OCI-LY7 (cell line): ENCODE measurements around the gene SP6. TPM values are rescaled to one million over a fixed set of nuclear protein-coding genes. Genes with fewer than 3 reads are reported as not detected.

Experiments
- BruUV-seq: library from RNA; stranded (reverse); fragments of 400-500 nt; replicated peaks from 2 replicates; lab custom pipeline; 2021; lab: Mats Ljungman, UMichigan
- CTCF ChIA-PET: fragments of 300-600 bp; sonication (Branson Sonifier 250); formaldehyde crosslinking; loops from one replicate; lab custom pipeline; 2022; ENCODE audit warnings: antibody characterized with exemption; ENCODE audit not compliant: unreplicated experiment; lab: Charles Lee
- POLR2A ChIA-PET: fragments of 300-600 bp; sonication (Branson Sonifier 250); formaldehyde crosslinking; loops from one replicate; lab custom pipeline; 2022; ENCODE audit warnings: antibody characterized with exemption; lab: Charles Lee
- DNase-seq: peaks from one replicate; pipeline ENCODE4 v3.0.0-alpha.2; 2015; ENCODE audit warnings: low spot score
- H2AFZ ChIP-seq: fragments of 200-600 bp; sonication (generic), shearing (Covaris generic); 2 replicates; pipeline ENCODE4 v1.6.1; 2014; ENCODE audit warnings: mild to moderate bottlenecking, antibody characterized with exemption, low read length, moderate library complexity
- H3K27ac ChIP-seq: fragments of 200-600 bp; sonication (generic); 2 replicates; pipeline ENCODE4 v1.5.1; 2014; ENCODE audit warnings: mixed run types, low read depth, mild to moderate bottlenecking, moderate library complexity, low read length, inconsistent platforms; ENCODE audit not compliant: poor library complexity, severe bottlenecking
- H3K36me3 ChIP-seq: fragments of 200-600 bp; sonication (generic); 2 replicates; pipeline ENCODE4 v1.6.1; 2014; ENCODE audit warnings: mild to moderate bottlenecking, antibody characterized with exemption, low read length, moderate library complexity, mixed read lengths; ENCODE audit not compliant: insufficient read depth
- H3K4me1 ChIP-seq: fragments of 200-600 bp; sonication (generic); 2 replicates; pipeline ENCODE4 v1.5.1; 2014; ENCODE audit warnings: mild to moderate bottlenecking, low read length; ENCODE audit not compliant: insufficient read depth, poor library complexity, severe bottlenecking
- H3K4me2 ChIP-seq: fragments of 200-600 bp; sonication (generic); 2 replicates; pipeline ENCODE4 v1.6.1; 2014; ENCODE audit warnings: mild to moderate bottlenecking, low read length
- H3K4me3 ChIP-seq: fragments of 200-600 bp; sonication (generic); 2 replicates; pipeline ENCODE4 v1.5.1; 2014; ENCODE audit warnings: mild to moderate bottlenecking, low read depth, low read length; ENCODE audit not compliant: poor library complexity, severe bottlenecking
- H3K79me2 ChIP-seq: fragments of 200-600 bp; sonication (generic); 2 replicates; pipeline ENCODE4 v1.6.1; 2016; ENCODE audit warnings: low read depth, mild to moderate bottlenecking, low read length, moderate library complexity, mixed read lengths; ENCODE audit not compliant: insufficient read depth
- H3K9me2 ChIP-seq: fragments of 200-600 bp; sonication (generic); 2 replicates; pipeline ENCODE4 v1.6.1; 2016; ENCODE audit warnings: mild to moderate bottlenecking, low read length, mixed read lengths; ENCODE audit not compliant: insufficient read depth
- H3K9me3 ChIP-seq: fragments of 200-600 bp; sonication (generic); 2 replicates; pipeline ENCODE4 v1.6.1; 2014; ENCODE audit warnings: mild to moderate bottlenecking, mixed run types, low read length, mixed read lengths
- H4K20me1 ChIP-seq: fragments of 200-600 bp; sonication (generic); 2 replicates; pipeline ENCODE4 v1.6.1; 2014; ENCODE audit warnings: mild to moderate bottlenecking, antibody characterized with exemption, low read length, moderate library complexity, mixed read lengths; ENCODE audit not compliant: insufficient read depth
- EZH2phosphoT487 ChIP-seq: fragments of 200-600 bp; sonication (generic); IDR thresholded peaks from 2 replicates; pipeline ENCODE4 v1.6.1; 2018; ENCODE audit warnings: low read depth, borderline replicate concordance, mild to moderate bottlenecking, mixed run types, antibody characterized with exemption, low read length, moderate library complexity, mixed read lengths
- intact Hi-C: fragments of 100-400 bp; cut with micrococcal nuclease; formaldehyde crosslinking; loops from one replicate; pipeline ENCODE4 v1.10.0; 2022; ENCODE audit not compliant: unreplicated experiment
- total RNA-seq, 2 experiments: library from RNA; depleted of rRNA in 1 of 2; stranded (reverse); fragments of >200 nt in 1 of 2; shearing (Covaris generic) in 1 of 2; gene quantifications; 2 replicates each; pipeline ENCODE4 v1.2.3, GENCODE V29; 2014 to 2022
- TF ChIP-seq, protein P1 (sequence below): fragments of 200-600 bp; sonication (generic); conservative IDR thresholded peaks from 2 replicates; pipeline ENCODE4 v1.5.1; 2014; ENCODE audit warnings: mild to moderate bottlenecking, antibody characterized with exemption, low read length, moderate library complexity, mixed read lengths

Gene SP6
- total RNA-seq, 2 experiments from 2014 or later, result 0.08 to 0.22 TPM

DNA sequence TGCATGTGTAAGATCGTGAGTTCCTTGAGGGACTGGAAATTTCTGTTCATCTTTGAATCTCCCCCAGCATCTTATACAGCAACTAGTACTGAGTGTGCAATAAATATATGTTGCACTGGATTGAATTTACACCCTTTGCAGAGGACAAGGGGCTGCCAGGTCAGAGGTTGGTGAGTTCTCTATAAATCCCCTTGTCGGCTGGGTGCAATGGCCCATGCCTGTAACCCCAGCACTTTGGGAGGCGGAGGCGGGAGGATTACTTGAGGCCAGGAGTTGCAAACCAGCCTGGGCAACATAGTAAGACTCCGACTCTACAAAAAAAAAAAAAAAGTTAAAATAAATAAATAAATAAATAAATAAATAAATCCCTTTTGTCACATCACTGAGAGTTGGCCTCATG is 9.4 kb upstream of the SP6 start:
- H3K9me3 ChIP-seq, result no peaks in the 10 kb centered on the region
- CTCF ChIA-PET, result no interaction called here
- H3K36me3 ChIP-seq, result no peaks in the 10 kb centered on the region
- no peak for TF ChIP-seq EZH2phosphoT487
- TF ChIP-seq, protein P1, sequence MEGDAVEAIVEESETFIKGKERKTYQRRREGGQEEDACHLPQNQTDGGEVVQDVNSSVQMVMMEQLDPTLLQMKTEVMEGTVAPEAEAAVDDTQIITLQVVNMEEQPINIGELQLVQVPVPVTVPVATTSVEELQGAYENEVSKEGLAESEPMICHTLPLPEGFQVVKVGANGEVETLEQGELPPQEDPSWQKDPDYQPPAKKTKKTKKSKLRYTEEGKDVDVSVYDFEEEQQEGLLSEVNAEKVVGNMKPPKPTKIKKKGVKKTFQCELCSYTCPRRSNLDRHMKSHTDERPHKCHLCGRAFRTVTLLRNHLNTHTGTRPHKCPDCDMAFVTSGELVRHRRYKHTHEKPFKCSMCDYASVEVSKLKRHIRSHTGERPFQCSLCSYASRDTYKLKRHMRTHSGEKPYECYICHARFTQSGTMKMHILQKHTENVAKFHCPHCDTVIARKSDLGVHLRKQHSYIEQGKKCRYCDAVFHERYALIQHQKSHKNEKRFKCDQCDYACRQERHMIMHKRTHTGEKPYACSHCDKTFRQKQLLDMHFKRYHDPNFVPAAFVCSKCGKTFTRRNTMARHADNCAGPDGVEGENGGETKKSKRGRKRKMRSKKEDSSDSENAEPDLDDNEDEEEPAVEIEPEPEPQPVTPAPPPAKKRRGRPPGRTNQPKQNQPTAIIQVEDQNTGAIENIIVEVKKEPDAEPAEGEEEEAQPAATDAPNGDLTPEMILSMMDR, result no peak
- peaks cover 4% of the 10 kb centered on the region for H3K4me1 ChIP-seq
- no peak overlapping the region for H3K4me2 ChIP-seq
- no peak for DNase-seq
- H3K4me3 ChIP-seq, result no peak overlapping the region
- no peaks in the 10 kb centered on the region for H4K20me1 ChIP-seq
- H3K27ac ChIP-seq, result no peak overlapping the region
- no peaks in the 10 kb centered on the region for H3K79me2 ChIP-seq
- H3K9me2 ChIP-seq, result no peaks in the 10 kb centered on the region
- POLR2A ChIA-PET, result no interaction called here
- H2AFZ ChIP-seq, result no peak overlapping the region
- intact Hi-C loops, result no loop called here
- BruUV-seq, result no TSS peak

- H3K4me1 ChIP-seq, result peaks cover 3% of the 10 kb centered on the region
- H3K36me3 ChIP-seq, result no peaks in the 10 kb centered on the region
- POLR2A ChIA-PET, result no interaction called here
- intact Hi-C loops, result no loop called here
- no peak for TF ChIP-seq EZH2phosphoT487
- TF ChIP-seq, protein P1, result no peak
- CTCF ChIA-PET, result no interaction called here
- no peak overlapping the region for H3K27ac ChIP-seq
- H3K9me3 ChIP-seq, result no peaks in the 10 kb centered on the region
- H3K9me2 ChIP-seq, result no peaks in the 10 kb centered on the region
- no peak overlapping the region for H3K4me3 ChIP-seq
- no peaks in the 10 kb centered on the region for H3K79me2 ChIP-seq
- no peaks in the 10 kb centered on the region for H4K20me1 ChIP-seq
- H2AFZ ChIP-seq, result no peak overlapping the region
- no peak for DNase-seq
- H3K4me2 ChIP-seq, result no peak overlapping the region
- BruUV-seq, result no TSS peak
Measured at GRCh38 chr17:47857551-47858455, 6.8 kb upstream of the SP6 start.

DNA sequence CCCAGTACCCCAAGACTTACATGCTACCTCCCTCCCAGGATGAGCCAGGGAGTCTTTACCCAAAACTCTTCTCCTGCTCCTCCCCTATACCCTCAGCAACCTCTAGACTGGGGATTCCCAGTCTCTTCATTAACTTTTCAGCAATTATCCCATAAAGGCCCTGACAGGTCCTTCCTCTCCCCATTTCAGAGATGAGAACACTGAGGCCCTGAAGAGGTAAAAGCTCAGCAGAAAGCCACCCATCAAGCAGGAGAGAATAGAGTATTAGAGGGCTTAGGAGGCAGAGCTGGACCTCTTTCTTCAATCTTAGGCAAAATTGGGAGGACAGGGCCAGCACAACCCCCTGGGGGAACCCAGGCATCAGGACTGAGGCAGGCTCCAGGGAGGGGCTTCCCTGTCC is 5.9 kb upstream of the SP6 start:
- Histone ChIP-seq H3K27ac (no peak overlapping the region), H3K4me2 (no peak overlapping the region), H3K4me3 (no peak overlapping the region), H4K20me1 (no peaks in the 10 kb centered on the region), H2AFZ (no peak overlapping the region), H3K36me3 (no peaks in the 10 kb centered on the region), H3K4me1 (no peaks in the 10 kb centered on the region), H3K9me3 (no peaks in the 10 kb centered on the region), H3K79me2 (no peaks in the 10 kb centered on the region), H3K9me2 (no peaks in the 10 kb centered on the region)
- intact Hi-C loops, result no loop called here
- ChIA-PET POLR2A (interaction anchor here (0.6 kb wide), 1 partner anchor 14 kb away, joined by 3 read pairs; no protein-coding TSS in a partner anchor), CTCF (no interaction called here)
- DNase-seq, result no peak
- no TSS peak for BruUV-seq
- TF ChIP-seq, protein P1, result no peak
- TF ChIP-seq EZH2phosphoT487, result no peak
